ENCODE data around the gene COL19A1.

Gene COL19A1

GRCh38 chr6:70180901-70181599 lies 314.7 kb downstream of the COL19A1 start:
- Mint-ChIP-seq H3K36me3 (ENCODE audit: low read depth) (no peaks in the 10 kb centered on the region), H3K9me3 (peaks cover 8% of the 10 kb centered on the region), H3K4me3 (no peak overlapping the region), H3K27me3 (ENCODE audit: low read depth) (no peaks in the 10 kb centered on the region), H3K27ac (no peak overlapping the region), H3K4me1 (no peaks in the 10 kb centered on the region)
- TF ChIP-seq, protein P1, sequence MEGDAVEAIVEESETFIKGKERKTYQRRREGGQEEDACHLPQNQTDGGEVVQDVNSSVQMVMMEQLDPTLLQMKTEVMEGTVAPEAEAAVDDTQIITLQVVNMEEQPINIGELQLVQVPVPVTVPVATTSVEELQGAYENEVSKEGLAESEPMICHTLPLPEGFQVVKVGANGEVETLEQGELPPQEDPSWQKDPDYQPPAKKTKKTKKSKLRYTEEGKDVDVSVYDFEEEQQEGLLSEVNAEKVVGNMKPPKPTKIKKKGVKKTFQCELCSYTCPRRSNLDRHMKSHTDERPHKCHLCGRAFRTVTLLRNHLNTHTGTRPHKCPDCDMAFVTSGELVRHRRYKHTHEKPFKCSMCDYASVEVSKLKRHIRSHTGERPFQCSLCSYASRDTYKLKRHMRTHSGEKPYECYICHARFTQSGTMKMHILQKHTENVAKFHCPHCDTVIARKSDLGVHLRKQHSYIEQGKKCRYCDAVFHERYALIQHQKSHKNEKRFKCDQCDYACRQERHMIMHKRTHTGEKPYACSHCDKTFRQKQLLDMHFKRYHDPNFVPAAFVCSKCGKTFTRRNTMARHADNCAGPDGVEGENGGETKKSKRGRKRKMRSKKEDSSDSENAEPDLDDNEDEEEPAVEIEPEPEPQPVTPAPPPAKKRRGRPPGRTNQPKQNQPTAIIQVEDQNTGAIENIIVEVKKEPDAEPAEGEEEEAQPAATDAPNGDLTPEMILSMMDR (IDR thresholded peaks at IDR 0.05; ENCODE audit: unreplicated experiment in 3 of 3), result no peak

GRCh38 chr6:70183538-70183937 lies 317.2 kb downstream of the COL19A1 start:
- no peaks in the 10 kb centered on the region for H3K36me3 Mint-ChIP-seq (ENCODE audit: low read depth)
- no peak overlapping the region for H3K27ac Mint-ChIP-seq
- H3K4me3 Mint-ChIP-seq, result no peak overlapping the region
- TF ChIP-seq, protein P1 (IDR thresholded peaks at IDR 0.05; ENCODE audit: unreplicated experiment in 3 of 3), result no peak
- H3K9me3 Mint-ChIP-seq, result peaks cover 8% of the 10 kb centered on the region
- no peaks in the 10 kb centered on the region for H3K27me3 Mint-ChIP-seq (ENCODE audit: low read depth)
- H3K4me1 Mint-ChIP-seq, result no peaks in the 10 kb centered on the region

DNA sequence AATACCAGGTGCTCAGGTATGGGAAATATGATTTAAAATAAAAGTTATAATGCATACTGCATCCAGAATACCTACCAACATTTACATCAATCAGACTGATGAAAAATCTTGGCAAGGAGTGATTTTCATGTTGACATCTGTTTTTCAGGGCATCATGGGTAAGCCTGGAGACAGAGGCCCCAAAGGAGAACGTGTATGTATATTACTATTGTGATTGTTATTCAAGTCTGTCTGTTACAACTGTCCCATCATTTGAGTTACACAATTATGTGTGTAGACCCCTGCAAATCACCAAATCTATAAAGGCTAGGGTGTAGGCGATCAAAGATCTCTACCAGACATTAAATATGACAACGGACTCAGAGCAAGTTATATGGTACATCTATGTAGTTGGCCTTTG lies 318.4 kb downstream of the COL19A1 start:
- H3K4me1 Mint-ChIP-seq, result no peaks in the 10 kb centered on the region
- TF ChIP-seq, protein P1 (IDR thresholded peaks at IDR 0.05; ENCODE audit: unreplicated experiment in 3 of 3), result no peak
- no peak overlapping the region for H3K27ac Mint-ChIP-seq
- no peak overlapping the region for H3K4me3 Mint-ChIP-seq
- H3K9me3 Mint-ChIP-seq, result no peaks in the 10 kb centered on the region
- no peaks in the 10 kb centered on the region for H3K27me3 Mint-ChIP-seq (ENCODE audit: low read depth)
- H3K36me3 Mint-ChIP-seq (ENCODE audit: low read depth), result no peaks in the 10 kb centered on the region

DNA sequence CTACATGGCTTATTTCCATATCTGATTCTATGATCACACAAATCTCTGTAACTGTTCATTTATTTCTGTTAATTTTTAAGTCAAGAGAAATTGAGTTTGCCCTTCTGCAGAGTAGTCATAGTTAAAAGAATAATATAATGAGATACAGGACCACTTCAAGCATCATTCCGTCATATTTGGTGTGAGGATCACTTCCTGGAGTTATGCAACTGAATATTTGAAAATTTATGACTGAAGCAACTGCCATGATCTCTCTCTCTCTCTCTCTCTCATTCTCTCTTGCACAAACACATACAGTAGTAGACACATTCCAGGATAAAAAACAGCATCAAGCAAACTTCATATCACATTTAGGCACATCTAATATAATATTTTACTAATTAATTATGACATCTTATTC lies 320.1 kb downstream of the COL19A1 start:
- no peak overlapping the region for H3K27ac Mint-ChIP-seq
- H3K4me3 Mint-ChIP-seq, result no peak overlapping the region
- no peaks in the 10 kb centered on the region for H3K9me3 Mint-ChIP-seq
- no peaks in the 10 kb centered on the region for H3K4me1 Mint-ChIP-seq
- no peaks in the 10 kb centered on the region for H3K27me3 Mint-ChIP-seq (ENCODE audit: low read depth)
- TF ChIP-seq, protein P1 (IDR thresholded peaks at IDR 0.05; ENCODE audit: unreplicated experiment in 3 of 3), result no peak
- H3K36me3 Mint-ChIP-seq (ENCODE audit: low read depth), result no peaks in the 10 kb centered on the region

DNA sequence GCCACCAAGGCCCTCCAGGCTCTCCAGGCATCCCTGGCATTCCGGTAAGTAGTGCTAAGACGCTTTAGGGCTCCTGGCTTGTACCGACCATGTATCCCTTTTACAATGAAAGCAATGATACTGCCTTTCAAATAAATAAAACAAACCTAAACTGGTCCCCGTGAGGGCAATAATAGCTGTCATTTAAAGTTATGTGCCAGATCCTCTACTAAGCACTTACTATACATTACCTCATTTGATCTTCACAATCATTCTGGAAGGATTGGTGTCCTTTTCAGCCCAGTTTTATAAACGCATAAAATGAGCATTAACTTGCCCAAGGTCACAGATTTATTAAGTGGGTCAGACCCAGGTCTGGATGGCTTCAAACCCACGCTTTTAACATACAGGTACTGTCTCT lies 321.8 kb downstream of the COL19A1 start:
- TF ChIP-seq, protein P1 (IDR thresholded peaks at IDR 0.05; ENCODE audit: unreplicated experiment in 3 of 3), result no peak
- Mint-ChIP-seq H3K27ac (no peak overlapping the region), H3K36me3 (ENCODE audit: low read depth) (no peaks in the 10 kb centered on the region), H3K27me3 (ENCODE audit: low read depth) (no peaks in the 10 kb centered on the region), H3K4me1 (no peaks in the 10 kb centered on the region), H3K9me3 (no peaks in the 10 kb centered on the region), H3K4me3 (no peak overlapping the region)

DNA sequence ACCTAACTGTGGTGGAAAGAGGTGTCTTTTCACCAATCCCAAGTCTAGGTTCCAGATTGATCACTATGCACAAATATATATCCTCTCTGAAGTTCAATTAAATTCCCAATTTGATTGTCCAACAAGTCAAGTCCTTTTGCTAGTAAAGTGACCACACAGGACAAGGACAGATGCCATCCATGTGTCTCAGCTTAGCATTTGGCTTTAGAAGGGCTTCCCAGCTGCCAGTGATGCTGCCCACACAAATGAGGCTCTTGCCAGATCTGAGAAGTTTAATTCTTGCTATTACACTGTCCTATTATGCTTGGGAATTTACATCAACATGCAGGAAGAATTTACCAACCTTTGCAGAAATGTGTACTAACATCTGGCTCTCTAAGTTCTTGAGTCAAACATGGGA lies 328.1 kb downstream of the COL19A1 start:
- Mint-ChIP-seq H3K4me3 (no peak overlapping the region), H3K27ac (no peak overlapping the region), H3K9me3 (no peaks in the 10 kb centered on the region), H3K4me1 (no peaks in the 10 kb centered on the region), H3K27me3 (ENCODE audit: low read depth) (no peaks in the 10 kb centered on the region), H3K36me3 (ENCODE audit: low read depth) (no peaks in the 10 kb centered on the region)
- TF ChIP-seq, protein P1 (IDR thresholded peaks at IDR 0.05; ENCODE audit: unreplicated experiment in 3 of 3), result no peak
